8988T (cell line): Measurements from ENCODE around the gene UBE2E2.
A peak's percentile ranks its signal among the peaks of the same experiment; 100 is the strongest.
"Not testable (repeated sequence)": the region's sequence is repeated elsewhere in the genome, so short reads cannot be mapped to it uniquely, and the experiment has no call there.

Experiments used
- DNase-seq: peaks from one replicate; pipeline ENCODE4 v3.0.0; 2011

UBE2E2 gene

GRCh38 chr3:23202921-23203707 is at the start of gene UBE2E2:
Gene UBE2E2 (plus strand): TSS chr3:23203327.
- DNase-seq, result peak; percentile 87

GRCh38 chr3:23153436-23153835 is 49.7 kb upstream of the UBE2E2 start:
- no peak for DNase-seq

GRCh38 chr3:23157331-23157730 is 45.8 kb upstream of the UBE2E2 start:
- no peak for DNase-seq

- DNase-seq, result no peak
These were observed 43.2 kb upstream of the UBE2E2 start for GRCh38 chr3:23159929-23160328.

- DNase-seq, result no peak
These were observed 41.8 kb upstream of the UBE2E2 start for GRCh38 chr3:23161308-23161707.

GRCh38 chr3:23161896-23162570 is 41.1 kb upstream of the UBE2E2 start:
- no peak for DNase-seq

- no peak for DNase-seq
These were observed 40.2 kb upstream of the UBE2E2 start for GRCh38 chr3:23162934-23163333.

GRCh38 chr3:23164746-23165145 is 38.4 kb upstream of the UBE2E2 start:
- DNase-seq, result no peak

- no peak for DNase-seq
These were observed 37.6 kb upstream of the UBE2E2 start for GRCh38 chr3:23165571-23165970.

GRCh38 chr3:23166276-23166675 is 36.9 kb upstream of the UBE2E2 start:
- no peak for DNase-seq

GRCh38 chr3:23166845-23167244 is 36.3 kb upstream of the UBE2E2 start:
- DNase-seq, result no peak

- no peak for DNase-seq
These were observed 33.6 kb upstream of the UBE2E2 start for GRCh38 chr3:23169551-23169950.

- DNase-seq, result no peak
These were observed 32.8 kb upstream of the UBE2E2 start for GRCh38 chr3:23170291-23170690.

GRCh38 chr3:23172059-23172458 is 31.1 kb upstream of the UBE2E2 start:
- DNase-seq, result no peak

- no peak for DNase-seq
These were observed 28.6 kb upstream of the UBE2E2 start for GRCh38 chr3:23174426-23175039.

GRCh38 chr3:23175341-23176083 is 27.6 kb upstream of the UBE2E2 start:
- no peak for DNase-seq

GRCh38 chr3:23176839-23177238 is 26.3 kb upstream of the UBE2E2 start:
- DNase-seq, result not testable (repeated sequence)

GRCh38 chr3:23182996-23183513 is 20.1 kb upstream of the UBE2E2 start:
- DNase-seq, result no peak

GRCh38 chr3:23183731-23184130 is 19.4 kb upstream of the UBE2E2 start:
- peak; percentile 55 for DNase-seq

- no peak for DNase-seq
These were observed 17.3 kb upstream of the UBE2E2 start for GRCh38 chr3:23185861-23186260.

- no peak for DNase-seq
These were observed 13.9 kb upstream of the UBE2E2 start for GRCh38 chr3:23189187-23189586.

GRCh38 chr3:23192816-23193215 is 10.3 kb upstream of the UBE2E2 start:
- DNase-seq, result no peak

- DNase-seq, result no peak
These were observed 9.3 kb upstream of the UBE2E2 start for GRCh38 chr3:23193831-23194230.
